HepG2 (cell line): ENCODE measurements around the gene MRPL27. TPM values are rescaled to one million over a fixed set of nuclear protein-coding genes. Genes with fewer than 3 reads are reported as not detected.
A peak's percentile ranks its signal among the peaks of the same experiment; 100 is the strongest.

Source experiments
- BRD4 ChIP-seq: sonication (generic); formaldehyde crosslinking; IDR thresholded peaks from 2 replicates; pipeline ENCODE4 v1.4.0; 2020; ENCODE audit warnings: missing genetic modification reagents
- DZIP1 ChIP-seq: sonication (generic); formaldehyde crosslinking; IDR thresholded peaks from 2 replicates; pipeline ENCODE4 v1.5.0; 2020; ENCODE audit warnings: mild to moderate bottlenecking, missing genetic modification reagents
- KLF11 ChIP-seq: IDR thresholded peaks from 2 replicates; pipeline ENCODE4 v1.6.1; 2016; ENCODE audit warnings: missing compliant biosample characterization
- MATR3 ChIP-seq: sonication (generic); formaldehyde crosslinking; IDR thresholded peaks from 2 replicates; pipeline ENCODE4 v1.4.0; 2020; ENCODE audit warnings: missing genetic modification reagents
- MTF2 ChIP-seq: sonication (generic); formaldehyde crosslinking; IDR thresholded peaks from 2 replicates; pipeline ENCODE4 v1.5.0; 2020; ENCODE audit warnings: missing genetic modification reagents, borderline replicate concordance
- NFE2L1 ChIP-seq: sonication (generic); formaldehyde crosslinking; IDR thresholded peaks from 2 replicates; pipeline ENCODE4 v1.4.0; 2020; ENCODE audit warnings: missing genetic modification reagents, mild to moderate bottlenecking, borderline replicate concordance
- SAFB2 ChIP-seq: sonication (generic); formaldehyde crosslinking; IDR thresholded peaks from 2 replicates; pipeline ENCODE4 v1.5.1; 2020; ENCODE audit warnings: missing genetic modification reagents, low read depth, mild to moderate bottlenecking, borderline replicate concordance
- SETDB1 ChIP-seq: sonication (generic); formaldehyde crosslinking; IDR thresholded peaks from 2 replicates; pipeline ENCODE4 v1.5.1; 2020; ENCODE audit warnings: missing genetic modification reagents, mild to moderate bottlenecking, borderline replicate concordance
- TRIM22 ChIP-seq: fragments of 450-650 bp; IDR thresholded peaks from 2 replicates; pipeline ENCODE4 v1.6.1; 2017
- ZNF121 ChIP-seq: sonication (generic); formaldehyde crosslinking; IDR thresholded peaks from 2 replicates; pipeline ENCODE4 v1.5.0; 2020; ENCODE audit warnings: mild to moderate bottlenecking, missing genetic modification reagents
- ZNF224 ChIP-seq: sonication (generic); formaldehyde crosslinking; IDR thresholded peaks from 2 replicates; pipeline ENCODE4 v1.5.0; 2020; ENCODE audit warnings: mild to moderate bottlenecking, missing genetic modification reagents
- ZNF234 ChIP-seq: sonication (generic); formaldehyde crosslinking; conservative IDR thresholded peaks from 2 replicates; pipeline ENCODE4 v1.5.1; 2020; ENCODE audit warnings: mild to moderate bottlenecking, missing genetic modification reagents
- ZNF510 ChIP-seq: sonication (generic); formaldehyde crosslinking; IDR thresholded peaks from 2 replicates; pipeline ENCODE4 v1.4.0; 2020; ENCODE audit warnings: low read depth, mild to moderate bottlenecking, missing genetic modification reagents
- polyA plus RNA-seq, 8 experiments: library from polyadenylated mRNA; depleted of rRNA in 3 of 8; stranded (reverse) in 7 of 8; unstranded in 1 of 8; fragments of >200 nt; fragmentation: Illumina TruSeq in 4 of 8; extraction: Trizol in 4 of 8; gene quantifications; 2 replicates each; pipeline versions ENCODE4 v1.2.1 to v1.2.3, GENCODE V29; 2011 to 2016; ENCODE audit warnings: low read depth in 4 of 8, missing spikeins in 1 of 8, mixed read lengths in 1 of 8; ENCODE audit not compliant: insufficient read depth in 1 of 8
- total RNA-seq, 5 experiments: library from RNA; depleted of rRNA; stranded (reverse); fragments of >200 nt; fragmentation: Illumina TruSeq; extraction: Trizol; gene quantifications; 2 replicates each; pipeline ENCODE4 v1.2.3, GENCODE V29; 2016; ENCODE audit warnings: low read depth in 1 of 5
- TF ChIP-seq, protein P1 (sequence below): sonication (generic); formaldehyde crosslinking; IDR thresholded peaks from 2 replicates; pipeline ENCODE4 v1.4.0; 2020; ENCODE audit warnings: missing genetic modification reagents
- TF ChIP-seq, protein P2 (sequence below): sonication (generic); formaldehyde crosslinking; IDR thresholded peaks from 2 replicates; pipeline ENCODE4 v1.8.0; 2022; ENCODE audit warnings: low read depth, missing genetic modification reagents
- TF ChIP-seq, protein P3 (sequence below): sonication (generic); formaldehyde crosslinking; conservative IDR thresholded peaks from 2 replicates; pipeline ENCODE4 v1.4.0; 2020; ENCODE audit warnings: missing genetic modification reagents

MRPL27 gene
- total and polyA plus RNA-seq, 2 of the 13 experiments (the other 11 are each of a cell fraction or from before 2014, with no cell fraction given) = 137 to 217 TPM

DNA sequence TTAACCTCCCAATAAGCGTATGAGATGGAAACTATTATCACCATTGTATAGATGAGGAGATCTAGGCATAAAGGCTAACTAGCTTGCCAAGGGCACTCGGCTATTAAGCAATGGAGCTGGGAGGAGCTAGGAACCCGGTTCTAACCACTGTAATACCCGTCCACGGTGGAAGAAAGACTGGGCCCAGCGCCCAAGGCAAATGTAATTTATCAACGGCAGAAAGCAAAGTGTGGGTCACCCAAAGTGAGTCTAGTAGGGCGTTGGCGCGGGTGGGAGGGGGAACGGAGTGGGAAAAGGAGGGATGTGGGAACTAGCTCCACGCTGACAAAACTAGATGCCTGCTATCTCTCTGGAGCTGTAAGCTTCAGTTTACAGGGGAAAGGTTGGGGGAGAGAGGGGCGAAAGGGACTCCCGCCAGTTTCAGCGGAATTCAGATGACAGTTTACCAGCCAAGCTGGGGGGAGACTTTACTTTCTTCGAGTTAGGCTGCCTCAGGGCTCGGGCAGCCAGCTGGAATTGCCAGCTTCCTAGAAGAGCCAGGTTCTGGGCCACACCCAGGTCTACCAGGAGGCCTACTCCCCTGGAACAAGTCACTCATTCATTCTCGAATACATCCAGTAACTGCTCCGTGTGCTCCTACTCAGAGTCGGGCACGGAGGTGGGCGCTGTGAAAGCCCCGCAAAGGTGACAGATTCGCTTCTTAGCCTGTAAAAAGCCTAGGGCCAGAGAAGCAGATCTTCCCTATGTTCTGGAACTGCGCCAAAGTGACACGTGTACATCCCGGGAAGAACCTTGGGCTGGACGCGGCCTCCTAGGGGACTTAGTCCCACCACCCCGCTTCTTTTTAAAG, 23.5 kb upstream of the MRPL27 start (continued):
- TF ChIP-seq, protein P1, sequence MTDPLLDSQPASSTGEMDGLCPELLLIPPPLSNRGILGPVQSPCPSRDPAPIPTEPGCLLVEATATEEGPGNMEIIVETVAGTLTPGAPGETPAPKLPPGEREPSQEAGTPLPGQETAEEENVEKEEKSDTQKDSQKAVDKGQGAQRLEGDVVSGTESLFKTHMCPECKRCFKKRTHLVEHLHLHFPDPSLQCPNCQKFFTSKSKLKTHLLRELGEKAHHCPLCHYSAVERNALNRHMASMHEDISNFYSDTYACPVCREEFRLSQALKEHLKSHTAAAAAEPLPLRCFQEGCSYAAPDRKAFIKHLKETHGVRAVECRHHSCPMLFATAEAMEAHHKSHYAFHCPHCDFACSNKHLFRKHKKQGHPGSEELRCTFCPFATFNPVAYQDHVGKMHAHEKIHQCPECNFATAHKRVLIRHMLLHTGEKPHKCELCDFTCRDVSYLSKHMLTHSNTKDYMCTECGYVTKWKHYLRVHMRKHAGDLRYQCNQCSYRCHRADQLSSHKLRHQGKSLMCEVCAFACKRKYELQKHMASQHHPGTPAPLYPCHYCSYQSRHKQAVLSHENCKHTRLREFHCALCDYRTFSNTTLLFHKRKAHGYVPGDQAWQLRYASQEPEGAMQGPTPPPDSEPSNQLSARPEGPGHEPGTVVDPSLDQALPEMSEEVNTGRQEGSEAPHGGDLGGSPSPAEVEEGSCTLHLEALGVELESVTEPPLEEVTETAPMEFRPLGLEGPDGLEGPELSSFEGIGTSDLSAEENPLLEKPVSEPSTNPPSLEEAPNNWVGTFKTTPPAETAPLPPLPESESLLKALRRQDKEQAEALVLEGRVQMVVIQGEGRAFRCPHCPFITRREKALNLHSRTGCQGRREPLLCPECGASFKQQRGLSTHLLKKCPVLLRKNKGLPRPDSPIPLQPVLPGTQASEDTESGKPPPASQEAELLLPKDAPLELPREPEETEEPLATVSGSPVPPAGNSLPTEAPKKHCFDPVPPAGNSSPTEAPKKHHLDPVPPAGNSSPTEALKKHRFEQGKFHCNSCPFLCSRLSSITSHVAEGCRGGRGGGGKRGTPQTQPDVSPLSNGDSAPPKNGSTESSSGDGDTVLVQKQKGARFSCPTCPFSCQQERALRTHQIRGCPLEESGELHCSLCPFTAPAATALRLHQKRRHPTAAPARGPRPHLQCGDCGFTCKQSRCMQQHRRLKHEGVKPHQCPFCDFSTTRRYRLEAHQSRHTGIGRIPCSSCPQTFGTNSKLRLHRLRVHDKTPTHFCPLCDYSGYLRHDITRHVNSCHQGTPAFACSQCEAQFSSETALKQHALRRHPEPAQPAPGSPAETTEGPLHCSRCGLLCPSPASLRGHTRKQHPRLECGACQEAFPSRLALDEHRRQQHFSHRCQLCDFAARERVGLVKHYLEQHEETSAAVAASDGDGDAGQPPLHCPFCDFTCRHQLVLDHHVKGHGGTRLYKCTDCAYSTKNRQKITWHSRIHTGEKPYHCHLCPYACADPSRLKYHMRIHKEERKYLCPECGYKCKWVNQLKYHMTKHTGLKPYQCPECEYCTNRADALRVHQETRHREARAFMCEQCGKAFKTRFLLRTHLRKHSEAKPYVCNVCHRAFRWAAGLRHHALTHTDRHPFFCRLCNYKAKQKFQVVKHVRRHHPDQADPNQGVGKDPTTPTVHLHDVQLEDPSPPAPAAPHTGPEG = no peak
- no peak for TF ChIP-seq ZNF121
- TF ChIP-seq MTF2 (CRISPR knock-in tag) = 0 out of 2 replicates have a peak, but pooled peaks have one; percentile 18
- TF ChIP-seq TRIM22 = no peak
- TF ChIP-seq SETDB1 (CRISPR knock-in tag) = no peak
- TF ChIP-seq, protein P2, sequence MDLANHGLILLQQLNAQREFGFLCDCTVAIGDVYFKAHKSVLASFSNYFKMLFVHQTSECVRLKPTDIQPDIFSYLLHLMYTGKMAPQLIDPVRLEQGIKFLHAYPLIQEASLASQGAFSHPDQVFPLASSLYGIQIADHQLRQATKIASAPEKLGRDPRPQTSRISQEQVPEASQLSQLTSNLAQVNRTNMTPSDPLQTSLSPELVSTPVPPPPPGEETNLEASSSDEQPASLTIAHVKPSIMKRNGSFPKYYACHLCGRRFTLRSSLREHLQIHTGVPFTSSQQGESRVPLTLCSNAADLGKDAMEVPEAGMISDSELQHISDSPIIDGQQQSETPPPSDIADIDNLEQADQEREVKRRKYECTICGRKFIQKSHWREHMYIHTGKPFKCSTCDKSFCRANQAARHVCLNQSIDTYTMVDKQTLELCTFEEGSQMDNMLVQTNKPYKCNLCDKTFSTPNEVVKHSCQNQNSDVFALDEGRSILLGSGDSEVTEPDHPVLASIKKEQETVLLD (CRISPR knock-in tag) = no peak
- no peak for TF ChIP-seq BRD4
- no peak for TF ChIP-seq SAFB2 (CRISPR knock-in tag)
- 0 out of 2 replicates have a peak, but pooled peaks have one; percentile 74 for TF ChIP-seq ZNF224
- no peak for TF ChIP-seq NFE2L1 (CRISPR knock-in tag)
- TF ChIP-seq MATR3 (CRISPR knock-in tag) = no peak
- 0 out of 2 replicates have a peak, but pooled peaks have one; percentile 12 for TF ChIP-seq KLF11
- TF ChIP-seq DZIP1 (CRISPR knock-in tag) = peak; percentile 6; the same call in 1 of the 2 replicates
- TF ChIP-seq, protein P3, sequence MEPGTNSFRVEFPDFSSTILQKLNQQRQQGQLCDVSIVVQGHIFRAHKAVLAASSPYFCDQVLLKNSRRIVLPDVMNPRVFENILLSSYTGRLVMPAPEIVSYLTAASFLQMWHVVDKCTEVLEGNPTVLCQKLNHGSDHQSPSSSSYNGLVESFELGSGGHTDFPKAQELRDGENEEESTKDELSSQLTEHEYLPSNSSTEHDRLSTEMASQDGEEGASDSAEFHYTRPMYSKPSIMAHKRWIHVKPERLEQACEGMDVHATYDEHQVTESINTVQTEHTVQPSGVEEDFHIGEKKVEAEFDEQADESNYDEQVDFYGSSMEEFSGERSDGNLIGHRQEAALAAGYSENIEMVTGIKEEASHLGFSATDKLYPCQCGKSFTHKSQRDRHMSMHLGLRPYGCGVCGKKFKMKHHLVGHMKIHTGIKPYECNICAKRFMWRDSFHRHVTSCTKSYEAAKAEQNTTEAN (CRISPR knock-in tag) = no peak
- no peak for TF ChIP-seq ZNF234 (CRISPR knock-in tag)
- no peak for TF ChIP-seq ZNF510
